Muscle of leg (tissue), 11 donors: ENCODE data around the gene GLI2. TPM values are rescaled to one million over a fixed set of nuclear protein-coding genes. Genes with fewer than 3 reads are reported as not detected.

Source experiments
- DNase-seq: peaks from one replicate; pipeline ENCODE4 v3.0.0; 2013
- H3K27ac ChIP-seq: one replicate; pipeline ENCODE4 v1.5.1; 2013; ENCODE audit warnings: mild to moderate bottlenecking, low read length, control low read depth
- H3K27me3 ChIP-seq: one replicate; pipeline ENCODE4 v1.6.1; 2013; ENCODE audit warnings: low read length; ENCODE audit not compliant: control insufficient read depth, insufficient read depth
- H3K36me3 ChIP-seq: one replicate; pipeline ENCODE4 v1.6.1; 2013; ENCODE audit warnings: low read length; ENCODE audit not compliant: control insufficient read depth, insufficient read depth
- H3K4me1 ChIP-seq: one replicate; pipeline ENCODE4 v1.6.1; 2013; ENCODE audit warnings: low read length; ENCODE audit not compliant: control insufficient read depth, insufficient read depth
- H3K4me3 ChIP-seq: one replicate; pipeline ENCODE4 v1.5.1; 2013; ENCODE audit warnings: low read length, control low read depth
- H3K9me3 ChIP-seq: replicated peaks from 2 replicates; pipeline ENCODE4 v1.6.1; 2013; ENCODE audit warnings: low read depth, low read length; ENCODE audit not compliant: control insufficient read depth
- WGBS: methylation state at CpG from one replicate; pipeline ENCODE4 v1.1.5; 2013; ENCODE audit warnings: missing lambda C conversion rate; ENCODE audit not compliant: insufficient coverage; 5-methylcytosine and 5-hydroxymethylcytosine counted together
- polyA plus RNA-seq, 8 donors: library from polyadenylated mRNA; unstranded; fragments of 120-200 nt; gene quantifications; one replicate each; pipeline versions ENCODE4 v1.2.1 to v1.2.3, GENCODE V29; 2013; ENCODE audit warnings: inconsistent platforms in 1 of 8, low replicate concordance in 1 of 8; ENCODE audit not compliant: insufficient read length in 8 of 8, insufficient read depth in 1 of 8
- total RNA-seq: library from RNA; stranded (reverse); fragments of 120-200 nt; gene quantifications from one replicate; pipeline ENCODE4 v1.2.4, GENCODE V29; 2013

Gene GLI2
- total and polyA plus RNA-seq, 9 donors = 6.1 to 18.6 (median 11.8) TPM

- H3K4me3 ChIP-seq = no peak overlapping the region
- no peaks in the 10 kb centered on the region for H3K9me3 ChIP-seq
- H3K4me1 ChIP-seq = peaks cover 6% of the 10 kb centered on the region
- DNase-seq = no peak
- WGBS = 68% methylated on average over 3 of the region's 3 CpGs
- peaks cover 29% of the 10 kb centered on the region for H3K27me3 ChIP-seq
- H3K36me3 ChIP-seq = no peaks in the 10 kb centered on the region
- H3K27ac ChIP-seq = no peak overlapping the region
Measured at GRCh38 chr2:120699292-120699691, 36.4 kb upstream of the GLI2 start.

- Histone ChIP-seq H3K9me3 (no peaks in the 10 kb centered on the region), H3K27me3 (peaks cover 18% of the 10 kb centered on the region), H3K4me1 (peaks cover 3% of the 10 kb centered on the region), H3K36me3 (no peaks in the 10 kb centered on the region), H3K27ac (no peak overlapping the region), H3K4me3 (no peak overlapping the region)
- no peak for DNase-seq
- WGBS = no CpG with 5 or more reads among the region's 4 CpGs
Measured at GRCh38 chr2:120700659-120701058, 35.0 kb upstream of the GLI2 start.

DNA sequence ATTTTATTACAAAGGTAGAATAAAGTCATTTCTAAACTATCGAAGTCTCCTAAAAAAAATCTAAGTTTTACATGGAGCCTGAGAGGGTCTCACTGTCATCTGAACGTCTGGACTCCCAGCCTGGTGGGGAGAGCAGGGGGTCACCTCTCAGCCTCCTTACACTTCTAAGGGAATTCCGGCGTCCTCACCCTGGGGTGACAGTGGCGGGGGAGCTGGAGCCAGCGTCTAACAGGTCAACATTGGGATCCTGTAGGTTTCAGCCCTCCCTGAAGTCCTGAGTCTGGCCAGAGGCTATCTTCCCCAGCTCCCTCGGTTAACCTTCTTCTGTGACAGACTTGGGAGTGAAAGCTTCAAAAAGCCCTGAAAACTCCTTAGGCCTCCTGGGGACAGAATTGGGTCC, 34.6 kb upstream of the GLI2 start:
- WGBS = no CpG with 5 or more reads among the region's 7 CpGs
- Histone ChIP-seq H3K36me3 (no peaks in the 10 kb centered on the region), H3K4me1 (no peaks in the 10 kb centered on the region), H3K9me3 (no peaks in the 10 kb centered on the region), H3K27me3 (peaks cover 14% of the 10 kb centered on the region), H3K27ac (no peak overlapping the region), H3K4me3 (no peak overlapping the region)
- DNase-seq = no peak

- H3K27ac ChIP-seq = no peak overlapping the region
- H3K4me1 ChIP-seq = no peaks in the 10 kb centered on the region
- H3K9me3 ChIP-seq = no peaks in the 10 kb centered on the region
- H3K4me3 ChIP-seq = no peak overlapping the region
- DNase-seq = no peak
- H3K27me3 ChIP-seq = peaks cover 10% of the 10 kb centered on the region
- 44% methylated on average over 2 of the region's 3 CpGs for WGBS
- H3K36me3 ChIP-seq = no peaks in the 10 kb centered on the region
Measured at GRCh38 chr2:120701499-120701898, 34.2 kb upstream of the GLI2 start.

GRCh38 chr2:120702061-120702460, 33.6 kb upstream of the GLI2 start:
- DNase-seq = no peak
- Histone ChIP-seq H3K36me3 (no peaks in the 10 kb centered on the region), H3K27me3 (peaks cover 9% of the 10 kb centered on the region), H3K4me1 (no peaks in the 10 kb centered on the region), H3K4me3 (no peak overlapping the region), H3K27ac (no peak overlapping the region), H3K9me3 (no peaks in the 10 kb centered on the region)
- 58% methylated on average over 1 of the region's 7 CpGs for WGBS

- Histone ChIP-seq H3K27ac (no peak overlapping the region), H3K4me3 (no peak overlapping the region), H3K9me3 (no peaks in the 10 kb centered on the region), H3K36me3 (no peaks in the 10 kb centered on the region), H3K4me1 (no peaks in the 10 kb centered on the region), H3K27me3 (peaks cover 9% of the 10 kb centered on the region)
- DNase-seq = no peak
- WGBS = 64% methylated on average over 5 of the region's 13 CpGs
Measured at GRCh38 chr2:120702801-120703200, 32.9 kb upstream of the GLI2 start.

DNA sequence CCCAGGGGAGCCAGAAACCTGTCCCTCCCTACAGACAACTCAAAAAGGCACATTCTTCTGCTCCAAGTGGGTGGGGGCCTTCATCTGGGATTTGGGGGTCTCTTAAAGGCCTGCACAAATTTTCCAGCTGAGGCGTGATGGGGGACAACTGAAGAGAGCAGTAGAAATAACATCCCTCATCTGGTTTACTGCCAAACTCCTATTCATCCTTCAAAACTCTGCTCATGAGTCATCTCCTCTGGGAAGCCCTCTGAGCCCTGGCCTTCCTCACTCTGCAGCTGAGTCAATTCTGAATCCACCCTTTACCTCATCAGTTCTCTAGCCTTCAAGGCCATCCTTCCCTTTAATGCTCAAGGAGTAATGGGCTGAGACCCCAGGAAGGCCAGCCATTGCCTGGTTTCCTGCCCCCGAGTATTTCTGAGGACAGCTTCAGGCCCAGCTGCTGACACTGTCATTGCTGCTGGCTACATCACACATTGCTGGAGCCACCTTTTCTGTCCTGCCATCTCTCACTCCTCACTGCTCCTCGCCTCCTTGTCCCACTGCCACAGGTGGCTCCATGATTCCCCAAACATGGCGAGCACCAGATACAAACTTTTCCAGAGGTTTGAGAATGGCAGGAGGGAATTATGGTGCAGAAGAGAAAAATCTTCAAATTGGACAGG, 32.2 kb upstream of the GLI2 start:
- peak; percentile 62 for DNase-seq
- Histone ChIP-seq H3K27ac (no peak overlapping the region), H3K4me3 (no peak overlapping the region), H3K4me1 (no peaks in the 10 kb centered on the region), H3K9me3 (no peaks in the 10 kb centered on the region), H3K27me3 (peaks cover 9% of the 10 kb centered on the region), H3K36me3 (no peaks in the 10 kb centered on the region)
- WGBS = 50% methylated on average over 1 of the region's 4 CpGs

DNA sequence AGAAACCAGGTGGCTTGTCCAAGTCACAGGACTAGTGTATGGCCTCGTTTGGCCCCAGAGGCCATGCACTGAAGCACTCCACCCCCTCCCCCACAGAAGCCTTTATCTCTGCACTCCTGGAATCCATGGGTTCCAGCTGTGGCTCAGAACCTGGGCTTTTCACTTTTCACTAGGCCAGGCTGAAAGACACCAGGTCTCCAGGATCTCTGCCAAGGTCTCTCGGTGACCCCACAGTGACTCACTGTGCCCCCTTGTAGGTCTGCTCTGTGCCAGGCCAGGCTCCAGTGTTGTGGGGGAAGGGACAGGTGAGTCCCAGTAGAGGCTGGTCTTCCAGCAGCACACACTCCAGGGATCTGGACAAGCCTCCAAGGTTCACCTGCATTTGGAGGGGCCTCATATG, 31.0 kb upstream of the GLI2 start:
- no peaks in the 10 kb centered on the region for H3K9me3 ChIP-seq
- DNase-seq = no peak
- no peaks in the 10 kb centered on the region for H3K36me3 ChIP-seq
- peaks cover 7% of the 10 kb centered on the region for H3K27me3 ChIP-seq
- no peak overlapping the region for H3K4me3 ChIP-seq
- 75% methylated on average over 2 of the region's 2 CpGs for WGBS
- peaks cover 3% of the 10 kb centered on the region for H3K4me1 ChIP-seq
- H3K27ac ChIP-seq = no peak overlapping the region

DNA sequence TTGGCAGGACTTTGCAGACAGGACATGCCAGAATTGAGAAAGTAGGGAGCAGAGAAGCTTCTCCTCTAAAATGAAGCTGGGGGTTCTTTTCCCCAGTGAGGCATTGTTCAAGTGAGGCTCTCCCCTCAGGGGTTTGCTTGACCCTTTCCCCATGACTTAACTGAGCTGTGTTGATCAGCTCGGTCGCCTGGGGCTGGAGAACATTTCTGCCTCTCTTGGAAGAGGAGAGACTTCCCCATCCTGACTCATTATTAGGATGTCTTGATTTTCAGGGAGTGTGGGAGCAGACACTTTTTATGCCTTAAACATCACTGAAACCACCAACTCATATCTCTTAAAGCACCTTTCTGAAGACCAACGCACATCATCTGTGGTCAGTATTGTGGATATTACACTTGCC, 27.9 kb upstream of the GLI2 start:
- H3K9me3 ChIP-seq = no peaks in the 10 kb centered on the region
- no peaks in the 10 kb centered on the region for H3K36me3 ChIP-seq
- no peak for DNase-seq
- no peak overlapping the region for H3K4me3 ChIP-seq
- H3K4me1 ChIP-seq = peaks cover 9% of the 10 kb centered on the region
- whole genome bisulfite sequencing = no CpG with 5 or more reads among the region's 3 CpGs
- no peak overlapping the region for H3K27ac ChIP-seq
- peaks cover 11% of the 10 kb centered on the region for H3K27me3 ChIP-seq

- DNase-seq = no peak
- H3K4me1 ChIP-seq = peaks cover 9% of the 10 kb centered on the region
- H3K27ac ChIP-seq = no peak overlapping the region
- H3K9me3 ChIP-seq = no peaks in the 10 kb centered on the region
- H3K4me3 ChIP-seq = no peak overlapping the region
- no peaks in the 10 kb centered on the region for H3K36me3 ChIP-seq
- 65% methylated on average over 4 of the region's 14 CpGs for WGBS
- peaks cover 12% of the 10 kb centered on the region for H3K27me3 ChIP-seq
Measured at GRCh38 chr2:120708944-120709607, 26.6 kb upstream of the GLI2 start.
